Natural killer cell (primary cell): Measurements from ENCODE around the gene PML. TPM values are rescaled to one million over a fixed set of nuclear protein-coding genes. Genes with fewer than 3 reads are reported as not detected.

Experiments used
- ATAC-seq, 3 donors: fragments of 150-1000 bp in 2 of 3; fragments of 200-7000 bp in 1 of 3; cut with Tn5 transposase; 1 replicate in 1 of 3; 2 replicates in 2 of 3; pipeline ENCODE4 v1.10.0; 2021; ENCODE audit warnings: mild to moderate bottlenecking in 2 of 3, moderate library complexity in 2 of 3
- DNase-seq, 2 donors: peaks; one replicate each; pipeline versions ENCODE4 v3.0.0 to v3.0.0-alpha.2; 2013 to 2021; ENCODE audit warnings: mixed read lengths in 1 of 2
- H3K27ac ChIP-seq: one replicate; pipeline ENCODE4 v1.5.1; 2013; ENCODE audit warnings: mild to moderate bottlenecking, low read length
- H3K27me3 ChIP-seq: one replicate; pipeline ENCODE4 v1.6.1; 2013; ENCODE audit warnings: low read length; ENCODE audit not compliant: control insufficient read depth, insufficient read depth
- H3K36me3 ChIP-seq: one replicate; pipeline ENCODE4 v1.6.1; 2013; ENCODE audit warnings: low read length; ENCODE audit not compliant: control insufficient read depth, insufficient read depth
- H3K4me1 ChIP-seq: one replicate; pipeline ENCODE4 v1.6.1; 2013; ENCODE audit warnings: low read length; ENCODE audit not compliant: control insufficient read depth, insufficient read depth
- H3K4me3 ChIP-seq: one replicate; pipeline ENCODE4 v1.5.1; 2013; ENCODE audit warnings: low read length
- H3K9me3 ChIP-seq: one replicate; pipeline ENCODE4 v1.6.1; 2013; ENCODE audit warnings: low read length; ENCODE audit not compliant: control insufficient read depth, insufficient read depth
- H3K27ac Mint-ChIP-seq, 2 donors: one replicate each; pipeline ENCODE4 v1.8.0; 2022; ENCODE audit warnings: mild to moderate bottlenecking in 2 of 2, mixed read lengths in 2 of 2, moderate library complexity in 1 of 2
- H3K27me3 Mint-ChIP-seq, 2 donors: one replicate each; pipeline ENCODE4 v1.8.0; 2022; ENCODE audit warnings: low read depth in 2 of 2, mixed read lengths in 2 of 2
- H3K36me3 Mint-ChIP-seq: one replicate; pipeline ENCODE4 v1.8.0; 2022; ENCODE audit warnings: mixed read lengths
- H3K4me1 Mint-ChIP-seq, 2 donors: one replicate each; pipeline ENCODE4 v1.8.0; 2022; ENCODE audit warnings: mixed read lengths in 2 of 2
- H3K4me3 Mint-ChIP-seq: one replicate; pipeline ENCODE4 v1.8.0; 2022; ENCODE audit warnings: mild to moderate bottlenecking, moderate library complexity, mixed read lengths
- H3K9me3 Mint-ChIP-seq, 2 donors: one replicate each; pipeline ENCODE4 v1.8.0; 2022; ENCODE audit warnings: mixed read lengths in 2 of 2
- CTCF ChIP-seq: fragments of 200-600 bp; IDR thresholded peaks from one replicate; pipeline ENCODE4 v1.8.0; 2022; ENCODE audit warnings: antibody characterized with exemption
- WGBS: methylation state at CpG from one replicate; pipeline ENCODE4 v1.1.7; 2013; ENCODE audit warnings: missing lambda C conversion rate; ENCODE audit not compliant: insufficient coverage; 5-methylcytosine and 5-hydroxymethylcytosine counted together
- intact Hi-C: fragments of 100-400 bp; cut with micrococcal nuclease; formaldehyde crosslinking; loops from one replicate; pipeline ENCODE4 v1.14.2; 2022
- total RNA-seq, 4 donors: library from RNA; stranded (reverse); fragments of 120-200 nt in 1 of 4; gene quantifications; one replicate each; pipeline versions ENCODE4 v1.2.3 to v1.2.4, GENCODE V29; 2013 to 2022

PML gene
- total RNA-seq, 3 donors from 2014 or later (not counting 1 experiment from before 2014, with no cell fraction given): 65.8 to 68.7 (median 67.6) TPM

GRCh38 chr15:74022706-74023470 lies 28.4 kb downstream of the PML start:
- Mint-ChIP-seq H3K9me3 (no peaks in the 10 kb centered on the region), H3K4me3 (no peak overlapping the region), H3K27me3 (no peaks in the 10 kb centered on the region), H3K36me3 (no peaks in the 10 kb centered on the region), H3K4me1 (peaks cover 8 to 36% of the 10 kb centered on the region in 2 donors), H3K27ac (no peak overlapping the region)
- Histone ChIP-seq H3K36me3 (peaks cover 48% of the 10 kb centered on the region), H3K9me3 (no peaks in the 10 kb centered on the region), H3K4me3 (no peak overlapping the region), H3K27me3 (no peaks in the 10 kb centered on the region), H3K27ac (no peak overlapping the region), H3K4me1 (no peaks in the 10 kb centered on the region)
- intact Hi-C loops: no loop called here
- WGBS: 97% methylated on average over 66 of the region's 66 CpGs
- TF ChIP-seq CTCF: no peak
- ATAC-seq (no peak), DNase-seq (no peak)

DNA sequence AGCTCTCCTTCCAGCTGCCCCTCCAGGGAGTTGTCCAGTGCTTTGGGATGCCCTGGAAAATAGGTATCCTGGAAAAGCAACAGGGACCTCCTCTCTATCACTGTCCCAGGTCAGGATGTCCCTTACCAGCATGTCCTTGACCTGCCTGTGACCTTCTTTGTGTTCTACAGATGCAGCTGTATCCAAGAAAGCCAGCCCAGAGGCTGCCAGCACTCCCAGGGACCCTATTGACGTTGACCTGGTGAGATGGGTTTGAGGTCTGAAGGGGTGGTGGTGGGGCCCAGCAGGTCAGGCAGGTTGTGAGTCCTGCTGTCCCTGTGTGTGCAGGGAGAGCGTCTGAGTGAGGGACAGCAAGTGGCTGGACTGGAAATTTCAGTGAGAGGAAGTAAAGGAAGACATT lies 30.2 kb downstream of the PML start:
- intact Hi-C loops: no loop called here
- Histone ChIP-seq H3K9me3 (no peaks in the 10 kb centered on the region), H3K27ac (no peak overlapping the region), H3K4me1 (no peaks in the 10 kb centered on the region), H3K36me3 (peaks cover 54% of the 10 kb centered on the region), H3K27me3 (no peaks in the 10 kb centered on the region), H3K4me3 (no peak overlapping the region)
- no peaks in the 10 kb centered on the region for H3K9me3 Mint-ChIP-seq
- H3K27me3 Mint-ChIP-seq: no peaks in the 10 kb centered on the region
- peaks cover 8 to 28% of the 10 kb centered on the region in 2 donors for H3K4me1 Mint-ChIP-seq
- H3K27ac Mint-ChIP-seq: peak overlapping the region; percentile 9 to 52
- WGBS: 67% methylated on average over 2 of the region's 2 CpGs
- H3K4me3 Mint-ChIP-seq: no peak overlapping the region
- H3K36me3 Mint-ChIP-seq: no peaks in the 10 kb centered on the region
- DNase-seq (no peak), ATAC-seq (no peak)
- TF ChIP-seq CTCF: no peak

DNA sequence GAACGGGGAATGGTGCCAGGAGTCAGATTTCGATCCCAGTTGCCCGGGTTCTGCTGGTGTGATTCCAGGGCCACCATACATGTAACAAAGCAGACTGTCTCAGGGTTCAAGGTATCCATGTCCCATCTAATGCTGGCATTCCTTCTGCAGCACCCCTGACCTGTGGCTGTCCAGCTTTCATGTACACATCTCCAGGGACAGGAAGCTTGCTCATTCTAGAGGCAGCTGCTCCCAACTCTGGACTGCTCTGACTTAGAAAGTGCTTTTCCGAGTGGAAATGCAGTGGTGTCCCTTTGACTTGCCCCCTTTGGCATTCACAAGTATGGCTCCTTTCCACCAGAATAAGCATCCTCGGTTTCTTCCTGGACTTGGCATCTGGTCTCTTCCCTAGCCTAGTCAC lies 30.9 kb downstream of the PML start:
- Histone ChIP-seq H3K27me3 (no peaks in the 10 kb centered on the region), H3K4me3 (no peak overlapping the region), H3K9me3 (no peaks in the 10 kb centered on the region), H3K27ac (no peak overlapping the region), H3K4me1 (no peaks in the 10 kb centered on the region), H3K36me3 (peaks cover 54% of the 10 kb centered on the region)
- Mint-ChIP-seq H3K27me3 (no peaks in the 10 kb centered on the region), H3K4me3 (no peak overlapping the region), H3K36me3 (no peaks in the 10 kb centered on the region), H3K9me3 (no peaks in the 10 kb centered on the region), H3K27ac (no peak overlapping the region), H3K4me1 (peaks cover 6 to 22% of the 10 kb centered on the region in 2 donors)
- intact Hi-C loops: no loop called here
- TF ChIP-seq CTCF: no peak
- 98% methylated on average over 5 of the region's 5 CpGs for WGBS
- ATAC-seq: no peak
- no peak for DNase-seq

- no peak overlapping the region for H3K27ac Mint-ChIP-seq
- H3K27ac ChIP-seq: no peak overlapping the region
- no peak for TF ChIP-seq CTCF
- ATAC-seq (no peak), DNase-seq (no peak)
- intact Hi-C loops: no loop called here
- H3K9me3 Mint-ChIP-seq: no peaks in the 10 kb centered on the region
- H3K27me3 Mint-ChIP-seq: no peaks in the 10 kb centered on the region
- H3K4me1 ChIP-seq: no peaks in the 10 kb centered on the region
- WGBS: 88% methylated on average over 3 of the region's 3 CpGs
- peaks cover 60% of the 10 kb centered on the region for H3K36me3 ChIP-seq
- no peaks in the 10 kb centered on the region for H3K27me3 ChIP-seq
- no peaks in the 10 kb centered on the region for H3K36me3 Mint-ChIP-seq
- H3K9me3 ChIP-seq: no peaks in the 10 kb centered on the region
- H3K4me3 Mint-ChIP-seq: no peak overlapping the region
- H3K4me3 ChIP-seq: no peak overlapping the region
- H3K4me1 Mint-ChIP-seq: peaks cover 0 to 16% of the 10 kb centered on the region in 2 donors
Measured at GRCh38 chr15:74027688-74028087, 33.2 kb downstream of the PML start.
